ENCODE results near the gene TBX3. TPM values are rescaled to one million over a fixed set of nuclear protein-coding genes. Genes with fewer than 3 reads are reported as not detected.
"Not testable (repeated sequence)": the region's sequence is repeated elsewhere in the genome, so short reads cannot be mapped to it uniquely, and the experiment has no call there.

The TBX3 gene
- total RNA-seq, 1 donor from 2014 or later = 3.0 TPM

DNA sequence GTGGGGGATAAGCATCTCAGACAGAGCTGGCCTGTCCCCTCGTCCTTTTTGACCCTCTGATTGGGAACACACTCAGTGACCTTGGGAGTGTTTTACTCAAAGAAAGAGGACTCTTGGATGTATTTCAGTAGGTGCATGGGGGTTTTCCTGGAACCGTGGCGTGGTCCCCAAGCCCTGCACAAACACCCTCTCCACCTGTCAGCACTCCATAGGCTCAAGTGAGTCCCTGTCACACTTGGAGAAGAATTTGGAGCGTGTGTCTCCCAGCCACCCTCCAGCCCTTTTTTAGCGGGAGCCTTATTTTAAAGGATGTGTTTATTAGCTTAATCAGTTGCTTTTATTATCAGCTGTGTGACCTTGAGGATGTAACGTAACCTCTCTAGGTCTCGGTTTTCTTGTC is 37.3 kb upstream of the TBX3 start:
- H3K9me3 Mint-ChIP-seq (ENCODE audit: unreplicated experiment) = peaks cover 2% of the 10 kb centered on the region
- no peak overlapping the region for H3K4me3 Mint-ChIP-seq (ENCODE audit: unreplicated experiment)
- no peak for DNase-seq
- TF ChIP-seq CTCF (IDR thresholded peaks at IDR 0.05; ENCODE audit: partially characterized antibody, unreplicated experiment) = no peak
- H3K27me3 Mint-ChIP-seq (ENCODE audit: unreplicated experiment) = peaks cover 1% of the 10 kb centered on the region
- no peaks in the 10 kb centered on the region for H3K4me1 Mint-ChIP-seq (ENCODE audit: low read depth, unreplicated experiment)
- H3K27ac Mint-ChIP-seq (ENCODE audit: unreplicated experiment) = no peak overlapping the region
- no peaks in the 10 kb centered on the region for H3K36me3 Mint-ChIP-seq (ENCODE audit: unreplicated experiment)

- H3K27ac Mint-ChIP-seq (ENCODE audit: unreplicated experiment) = no peak overlapping the region
- H3K4me3 Mint-ChIP-seq (ENCODE audit: unreplicated experiment) = no peak overlapping the region
- TF ChIP-seq CTCF (IDR thresholded peaks at IDR 0.05; ENCODE audit: partially characterized antibody, unreplicated experiment) = no peak
- H3K4me1 Mint-ChIP-seq (ENCODE audit: low read depth, unreplicated experiment) = no peaks in the 10 kb centered on the region
- H3K36me3 Mint-ChIP-seq (ENCODE audit: unreplicated experiment) = peaks cover 4% of the 10 kb centered on the region
- DNase-seq = no peak
- peaks cover 4% of the 10 kb centered on the region for H3K9me3 Mint-ChIP-seq (ENCODE audit: unreplicated experiment)
- peaks cover 5% of the 10 kb centered on the region for H3K27me3 Mint-ChIP-seq (ENCODE audit: unreplicated experiment)
These were observed 29.7 kb upstream of the TBX3 start for GRCh38 chr12:114713466-114714215.

DNA sequence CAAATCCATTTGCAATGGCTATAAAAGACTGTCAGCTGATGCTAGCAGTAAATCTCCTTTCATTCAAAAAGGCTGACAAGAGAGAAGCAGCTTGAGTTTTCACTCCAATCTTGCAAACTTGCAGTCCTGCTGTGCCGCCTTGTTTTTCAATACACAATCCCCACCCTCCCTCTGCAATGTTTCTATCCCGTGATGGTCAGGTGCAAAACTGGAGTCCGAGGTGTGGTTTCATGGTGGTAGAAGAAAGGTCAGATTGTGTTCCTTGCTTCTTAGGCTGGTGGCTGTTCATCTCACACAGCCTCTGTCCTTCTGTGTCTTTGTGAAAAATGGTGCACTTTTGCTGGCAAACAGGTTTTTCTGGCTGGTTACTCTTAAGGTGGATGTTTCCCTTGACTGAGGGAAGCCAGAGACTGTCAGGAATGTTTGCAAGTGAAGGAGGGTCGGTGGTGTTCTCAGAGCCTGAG is 27.7 kb upstream of the TBX3 start:
- H3K9me3 Mint-ChIP-seq (ENCODE audit: unreplicated experiment) = peaks cover 2% of the 10 kb centered on the region
- no peak for TF ChIP-seq CTCF (IDR thresholded peaks at IDR 0.05; ENCODE audit: partially characterized antibody, unreplicated experiment)
- peaks cover 6% of the 10 kb centered on the region for H3K27me3 Mint-ChIP-seq (ENCODE audit: unreplicated experiment)
- no peaks in the 10 kb centered on the region for H3K4me1 Mint-ChIP-seq (ENCODE audit: low read depth, unreplicated experiment)
- H3K36me3 Mint-ChIP-seq (ENCODE audit: unreplicated experiment) = peaks cover 4% of the 10 kb centered on the region
- DNase-seq = no peak
- no peak overlapping the region for H3K4me3 Mint-ChIP-seq (ENCODE audit: unreplicated experiment)
- no peak overlapping the region for H3K27ac Mint-ChIP-seq (ENCODE audit: unreplicated experiment)

DNA sequence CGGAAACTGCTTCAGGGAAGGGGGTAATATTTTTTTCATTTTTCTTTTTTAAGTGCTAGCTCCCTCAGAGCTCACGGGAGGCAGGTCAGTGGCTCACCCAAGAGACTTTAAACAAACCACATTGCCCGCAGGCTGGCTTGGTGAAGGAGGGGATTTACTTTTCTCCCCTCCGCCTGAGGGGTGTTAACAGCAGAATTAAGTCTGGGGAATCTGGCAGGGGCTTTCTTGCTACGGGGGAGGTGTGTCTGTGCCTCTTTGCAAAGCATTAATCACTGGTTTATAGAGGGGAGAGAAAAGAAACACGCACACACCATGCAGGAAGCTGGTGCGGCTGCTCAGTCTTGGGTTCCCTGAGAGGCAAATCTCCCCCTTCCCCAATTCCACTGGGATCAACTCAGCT is 26.2 kb upstream of the TBX3 start:
- H3K4me1 Mint-ChIP-seq (ENCODE audit: low read depth, unreplicated experiment) = no peaks in the 10 kb centered on the region
- H3K27ac Mint-ChIP-seq (ENCODE audit: unreplicated experiment) = no peak overlapping the region
- no peak overlapping the region for H3K4me3 Mint-ChIP-seq (ENCODE audit: unreplicated experiment)
- no peaks in the 10 kb centered on the region for H3K9me3 Mint-ChIP-seq (ENCODE audit: unreplicated experiment)
- peaks cover 6% of the 10 kb centered on the region for H3K27me3 Mint-ChIP-seq (ENCODE audit: unreplicated experiment)
- DNase-seq = no peak
- peaks cover 4% of the 10 kb centered on the region for H3K36me3 Mint-ChIP-seq (ENCODE audit: unreplicated experiment)
- TF ChIP-seq CTCF (IDR thresholded peaks at IDR 0.05; ENCODE audit: partially characterized antibody, unreplicated experiment) = no peak

GRCh38 chr12:114709112-114709511 is 25.1 kb upstream of the TBX3 start:
- Mint-ChIP-seq H3K27me3 (ENCODE audit: unreplicated experiment) (peaks cover 6% of the 10 kb centered on the region), H3K4me1 (ENCODE audit: low read depth, unreplicated experiment) (no peaks in the 10 kb centered on the region), H3K36me3 (ENCODE audit: unreplicated experiment) (no peaks in the 10 kb centered on the region), H3K4me3 (ENCODE audit: unreplicated experiment) (no peak overlapping the region), H3K9me3 (ENCODE audit: unreplicated experiment) (no peaks in the 10 kb centered on the region), H3K27ac (ENCODE audit: unreplicated experiment) (no peak overlapping the region)
- no peak for DNase-seq
- TF ChIP-seq CTCF (IDR thresholded peaks at IDR 0.05; ENCODE audit: partially characterized antibody, unreplicated experiment) = no peak

DNA sequence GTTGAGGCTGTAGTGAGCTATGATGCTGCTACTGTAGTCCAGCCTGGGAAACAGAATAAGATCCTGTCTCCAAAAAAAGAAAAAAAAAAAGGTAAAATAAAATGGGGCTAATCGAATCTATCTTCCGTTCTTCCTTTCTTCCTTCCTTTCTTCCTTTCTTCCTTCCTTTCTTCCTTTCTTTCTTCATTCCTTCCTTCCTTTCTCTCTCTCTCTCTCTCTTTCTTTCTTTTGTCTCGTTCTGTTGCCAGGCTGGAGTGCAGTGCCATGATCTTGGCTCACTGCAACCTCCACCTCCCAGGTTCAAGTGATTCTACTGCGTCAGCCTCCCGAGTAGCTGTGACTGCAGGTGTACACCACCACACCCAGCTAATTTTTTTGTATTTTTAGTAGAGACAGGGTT is 24.6 kb upstream of the TBX3 start:
- not testable (repeated sequence) for H3K27ac Mint-ChIP-seq (ENCODE audit: unreplicated experiment); H3K27me3 Mint-ChIP-seq (ENCODE audit: unreplicated experiment); H3K4me1 Mint-ChIP-seq (ENCODE audit: low read depth, unreplicated experiment); DNase-seq; H3K36me3 Mint-ChIP-seq (ENCODE audit: unreplicated experiment); H3K4me3 Mint-ChIP-seq (ENCODE audit: unreplicated experiment); H3K9me3 Mint-ChIP-seq (ENCODE audit: unreplicated experiment)

All from glutamatergic neuron (in vitro differentiated cells).